ENCODE results near the gene FGF8. TPM values are rescaled to one million over a fixed set of nuclear protein-coding genes. Genes with fewer than 3 reads are reported as not detected.

Gene FGF8
- total and polyA plus RNA-seq, 2 of the 8 experiments (the other 6 are each of a cell fraction or from before 2014, with no cell fraction given), result 1.1 to 3.9 TPM

GRCh38 chr10:101772017-101772894 is 3.7 kb downstream of the FGF8 start:
- H3K4me1 ChIP-seq (replicated peaks in 1 of 4; ENCODE audit: control insufficient read depth in 3 of 4, insufficient read depth in 4 of 4, low read length in 3 of 4), result peaks cover 16 to 32% (median 26%) of the 10 kb centered on the region in 4 experiments
- peak overlapping the region; percentile 60 for H3K18ac ChIP-seq (ENCODE audit: extremely low read depth, low read length)
- no peak overlapping the region for H3K23ac ChIP-seq (ENCODE audit: insufficient read length)
- H3K4me2 ChIP-seq (ENCODE audit: insufficient read depth in 1 of 2, low read depth in 2 of 2, low read length in 2 of 2), result peak overlapping the region in 1 of 2 experiments; percentile 47; a peak in 1 of 4 replicates
- H2BK20ac ChIP-seq (ENCODE audit: low read length), result peak overlapping the region; percentile 95
- 83% methylated on average over 6 of the region's 6 CpGs; no CpG with 5 or more reads in 1 of the 2 experiments for WGBS, 2 experiments (ENCODE audit: extremely low coverage in 1 of 2, insufficient coverage in 1 of 2, insufficient read length in 1 of 2, insufficient replicate concordance in 2 of 2, low coverage in 1 of 2, low lambda C conversion rate in 2 of 2, missing lambda C conversion rate in 1 of 2)
- H3K36me3 ChIP-seq (ENCODE audit: control insufficient read depth in 2 of 4, insufficient read depth in 4 of 4, low read length in 3 of 4), result no peaks in the 10 kb centered on the region; a peak in 1 of 8 replicates
- no peak overlapping the region for H2AFZ ChIP-seq (ENCODE audit: low read length)
- H2BK120ac ChIP-seq (replicated peaks; ENCODE audit: low read depth, low read length), result no peak overlapping the region
- H3K27ac ChIP-seq (ENCODE audit: low read depth, low read length), result no peak overlapping the region
- H2AK5ac ChIP-seq (ENCODE audit: low read depth, low read length), result peak overlapping the region; percentile 75; the same call in 1 of the 2 replicates
- H3K56ac ChIP-seq (replicated peaks; ENCODE audit: insufficient read length, low read depth, low read length), result no peak overlapping the region
- H2BK5ac ChIP-seq (ENCODE audit: low read depth, low read length), result no peak overlapping the region
- peak overlapping the region; percentile 77; the same call in 1 of the 2 replicates for H2BK12ac ChIP-seq (ENCODE audit: low read depth, low read length)
- ChIA-PET CTCF (ENCODE audit: partially characterized antibody) (interaction anchor here (0.8 to 9.2 kb wide), 15 partner anchors 12 to 630 kb away, joined by 3 to 100 read pairs (median 3); partner anchors contain the start of gene NPM3), POLR2A (ENCODE audit: partially characterized antibody) (interaction anchor here (0.6 to 4.7 kb wide), 9 partner anchors 12 to 194 kb away, joined by 3 to 19 read pairs (median 4); partner anchors contain the start of genes FBXW4, NPM3 and OGA)
- H3K79me2 ChIP-seq (ENCODE audit: control insufficient read depth in 1 of 2, insufficient read depth in 2 of 2, low read length in 2 of 2), result no peaks in the 10 kb centered on the region
- H3K27me3 ChIP-seq (replicated peaks in 1 of 4; ENCODE audit: control insufficient read depth in 3 of 4, extremely low read depth in 1 of 4, insufficient read depth in 3 of 4, low read length in 3 of 4), result peaks cover 37 to 58% (median 54%) of the 10 kb centered on the region in 4 experiments
- H3K23me2 ChIP-seq (ENCODE audit: low read depth, low read length), result peaks cover 4% of the 10 kb centered on the region; the same call in 1 of the 2 replicates
- H2BK15ac ChIP-seq (ENCODE audit: low read length), result peak overlapping the region; percentile 88; the same call in 1 of the 2 replicates
- H3K4me3 ChIP-seq (ENCODE audit: extremely low read depth in 1 of 4, insufficient read depth in 2 of 4, low read depth in 3 of 4, low read length in 4 of 4), result peak overlapping the region in 1 of 4 experiments; percentile 54; a peak in 1 of 8 replicates
- H3K9ac ChIP-seq (replicated peaks in 1 of 4; ENCODE audit: extremely low read depth in 1 of 4, low read depth in 3 of 4, low read length in 3 of 4), result no peak overlapping the region
- no peak overlapping the region for H4K5ac ChIP-seq (ENCODE audit: insufficient read length, low read depth, low read length)
- H4K20me1 ChIP-seq (replicated peaks in 1 of 2; ENCODE audit: control insufficient read depth in 1 of 2, insufficient read depth in 2 of 2, low read length in 2 of 2), result peaks cover 0 to 7% of the 10 kb centered on the region in 2 experiments
- FAIRE-seq (no peak), DNase-seq (ENCODE audit: low read depth in 1 of 2, low spot score in 2 of 2) (peak in 1 of 2 experiments; percentile 45)
- H3K79me1 ChIP-seq (ENCODE audit: low read depth, low read length), result no peaks in the 10 kb centered on the region
- H3K9me3 ChIP-seq (ENCODE audit: insufficient read depth in 2 of 2, low read depth in 1 of 2, low read length in 1 of 2), result no peaks in the 10 kb centered on the region
- peak overlapping the region; percentile 74 for H3K4ac ChIP-seq (replicated peaks; ENCODE audit: insufficient read length, low read depth, low read length)
- peak overlapping the region; percentile 6 for H4K91ac ChIP-seq (replicated peaks; ENCODE audit: insufficient read length, low read length)
- no peak overlapping the region; the same call in 1 of the 2 replicates for H4K8ac ChIP-seq (ENCODE audit: extremely low read depth, insufficient read depth, low read length)
- no peak overlapping the region for H3K14ac ChIP-seq (ENCODE audit: insufficient read length)
- TF ChIP-seq BACH1 (IDR thresholded peaks at IDR 0.05; ENCODE audit: low read length) (no peak), SIX5 (IDR thresholded peaks at IDR 0.05; ENCODE audit: low read depth, low read length) (no peak), SRF (IDR thresholded peaks at IDR 0.05; ENCODE audit: low read depth, low read length) (no peak), GABPA (IDR thresholded peaks at IDR 0.05; ENCODE audit: borderline replicate concordance, insufficient read depth, low read length) (no peak)

All from H1 (cell line).